Activated CD4-positive, CD25-positive, alpha-beta regulatory T cell treated with anti-CD3 and anti-CD28 coated beads, Interleukin-2, amount 50 U/mL, for 24 hours (primary cell): Measurements from ENCODE around the gene AHI1.

Source experiments
- ATAC-seq, 2 donors: fragments of 150-1000 bp; cut with Tn5 transposase; one replicate each; pipeline ENCODE4 v1.10.0; 2021; ENCODE audit warnings: mild to moderate bottlenecking in 1 of 2, moderate library complexity in 1 of 2

AHI1 gene

DNA sequence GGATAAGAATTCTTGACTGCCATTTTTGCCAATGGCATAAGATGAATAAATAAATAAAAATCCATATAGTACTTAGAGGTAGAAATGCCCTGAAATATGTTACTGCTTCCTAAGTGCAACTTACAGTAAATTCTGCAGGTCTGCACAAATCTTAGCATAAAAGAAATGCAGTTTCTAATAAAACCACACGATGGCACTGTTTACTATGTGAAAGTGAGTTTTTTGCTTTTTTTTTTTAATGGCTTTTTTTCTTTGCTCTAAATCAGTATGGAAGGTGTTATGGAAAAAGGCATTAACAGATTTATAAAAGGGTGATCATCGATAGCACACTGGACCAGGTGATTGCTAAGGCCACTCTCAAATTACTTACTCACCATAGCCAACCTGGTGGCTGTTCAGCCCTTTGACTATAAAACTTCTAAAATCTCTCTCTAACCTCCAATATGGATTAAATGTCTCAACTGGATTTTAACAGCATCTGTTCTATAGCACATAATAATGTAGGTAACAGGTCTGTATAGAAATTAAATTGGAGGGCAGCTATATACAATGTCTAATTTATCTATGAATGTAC lies 45.8 kb downstream of the AHI1 start:
- ATAC-seq: no peak

DNA sequence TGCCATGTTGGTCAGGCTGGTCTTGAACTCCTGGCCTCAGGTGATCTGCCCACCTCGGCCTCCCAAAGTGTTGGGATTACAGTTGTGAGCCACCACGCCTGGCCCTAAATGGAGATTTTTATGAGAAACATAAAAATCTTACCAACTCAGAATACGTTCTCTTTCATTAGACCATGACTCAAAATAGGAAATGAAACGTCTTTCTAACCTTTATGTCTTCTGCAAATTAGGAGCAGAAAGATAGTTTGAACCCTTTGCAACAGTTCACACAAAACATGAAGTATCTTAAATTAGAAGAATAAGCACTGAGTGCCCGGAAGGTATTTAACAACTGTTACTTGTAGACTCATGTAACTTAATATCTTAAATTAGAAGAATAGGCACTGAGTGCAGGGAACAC lies 48.3 kb downstream of the AHI1 start:
- no peak for ATAC-seq

DNA sequence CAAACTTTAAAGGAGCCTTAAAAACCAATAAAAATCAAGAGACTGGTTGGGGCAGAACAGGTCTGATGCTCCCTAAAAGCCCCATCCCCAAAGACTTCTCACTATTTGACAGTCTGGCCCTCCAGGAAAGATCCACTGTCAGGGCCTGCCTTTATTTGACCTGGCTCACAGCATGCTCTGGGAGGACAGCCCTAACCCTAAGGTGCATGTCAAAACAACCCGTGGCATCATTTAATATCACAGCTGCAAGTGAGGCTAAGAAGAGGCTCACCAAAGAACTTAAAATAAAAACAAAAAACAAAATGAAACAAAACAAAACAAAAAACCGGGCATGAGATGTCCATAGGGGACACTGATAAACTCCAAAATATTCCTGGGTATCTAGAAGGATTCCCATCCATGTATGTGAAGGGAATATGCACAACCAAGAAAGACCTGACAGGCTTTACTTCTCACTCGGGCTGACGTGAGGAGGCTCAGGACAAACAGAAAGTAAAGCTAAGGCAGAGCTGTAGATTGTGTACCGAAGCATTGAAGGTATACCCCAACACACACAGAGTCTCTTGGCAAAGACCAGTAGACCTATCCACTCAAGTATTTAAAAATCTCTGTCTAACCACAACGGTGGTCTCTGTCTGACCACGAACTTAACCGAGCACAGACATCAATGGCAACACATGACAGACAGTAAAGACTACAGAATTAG lies 57.3 kb downstream of the AHI1 start:
- no peak for ATAC-seq

DNA sequence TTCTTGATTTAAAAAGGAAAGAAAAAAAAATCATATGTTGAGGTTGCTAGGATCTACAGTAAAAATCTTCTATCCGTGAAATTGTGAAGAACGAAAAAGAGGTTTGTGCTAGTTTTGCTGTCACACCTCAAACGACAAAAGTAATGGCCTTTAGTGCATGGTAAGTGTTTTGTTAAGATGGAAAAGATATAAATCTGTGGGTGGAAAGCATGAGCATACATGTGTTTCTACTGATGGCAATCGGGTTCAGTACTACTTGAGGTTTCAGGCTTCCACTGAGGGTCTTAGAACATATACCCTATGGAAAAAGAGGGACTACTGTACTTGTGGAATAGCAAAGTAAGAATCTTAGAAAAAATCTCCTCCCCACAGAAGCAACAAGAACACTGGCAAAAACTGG lies 58.0 kb downstream of the AHI1 start:
- ATAC-seq: no peak

DNA sequence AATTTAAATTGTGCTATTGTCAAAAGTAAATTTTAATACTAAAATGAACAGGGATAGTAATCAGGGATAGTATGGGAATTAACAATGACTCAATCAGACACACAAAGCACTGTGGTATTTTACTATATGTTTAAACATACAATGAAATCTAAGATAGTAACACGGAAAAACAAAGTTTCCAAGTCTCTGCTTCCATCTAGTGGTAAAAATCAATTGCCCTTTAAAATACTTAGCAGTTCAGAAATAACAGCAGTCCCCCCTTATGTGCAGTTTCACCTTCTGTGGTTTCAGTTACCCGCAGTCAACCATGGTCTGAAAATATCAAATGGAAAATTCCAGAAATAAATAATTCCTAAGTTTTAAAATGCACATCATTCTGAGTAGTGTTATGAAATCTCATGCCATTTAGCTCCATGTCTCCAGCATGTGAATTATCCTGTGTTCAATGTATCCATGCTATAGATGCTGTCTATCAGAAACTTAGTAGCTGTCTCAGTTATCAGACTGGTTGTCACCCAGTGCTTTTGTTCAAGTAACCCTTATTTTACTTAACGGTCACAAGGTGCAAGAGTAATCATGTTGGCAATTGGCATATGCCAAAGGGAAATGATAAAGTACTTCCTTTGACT lies 58.5 kb downstream of the AHI1 start:
- ATAC-seq: peak in 1 of 2 donors; percentile 33

DNA sequence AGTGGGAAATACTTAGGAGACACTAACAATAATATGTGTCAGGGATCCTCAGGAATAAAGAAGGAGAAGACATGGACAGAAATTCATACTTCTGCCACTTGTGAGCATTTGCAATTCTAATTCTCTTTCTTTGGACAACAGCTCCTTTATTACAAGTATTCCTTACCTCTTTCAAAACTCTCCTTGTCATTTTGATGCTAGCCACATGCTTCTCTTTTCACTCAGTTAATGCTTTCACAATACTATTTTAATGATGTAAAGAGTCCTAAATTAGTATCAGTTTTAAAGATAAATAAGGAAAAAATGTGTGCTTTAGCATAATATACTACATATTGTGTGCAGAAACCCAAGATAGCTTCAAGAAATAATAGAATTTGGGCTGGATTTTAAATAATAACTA lies 62.5 kb downstream of the AHI1 start:
- no peak for ATAC-seq

DNA sequence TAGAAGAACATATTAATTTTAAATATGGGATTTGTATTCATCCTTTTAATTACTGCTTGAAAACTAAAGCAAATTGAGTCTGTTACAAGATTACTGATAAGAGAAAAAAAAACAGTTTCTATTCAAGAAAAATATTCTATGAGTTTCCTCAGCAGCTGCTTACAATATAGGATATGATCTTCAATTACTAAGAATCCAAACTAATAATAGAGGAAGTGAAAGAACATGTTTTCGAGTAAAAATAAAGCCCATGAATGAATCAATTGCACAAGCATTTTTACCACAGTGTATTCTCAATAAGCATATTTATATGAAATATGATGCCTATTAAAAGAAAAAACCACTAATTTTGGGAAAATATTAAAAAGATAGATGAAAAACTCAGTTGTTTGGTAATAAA lies 63.4 kb downstream of the AHI1 start:
- ATAC-seq: no peak

DNA sequence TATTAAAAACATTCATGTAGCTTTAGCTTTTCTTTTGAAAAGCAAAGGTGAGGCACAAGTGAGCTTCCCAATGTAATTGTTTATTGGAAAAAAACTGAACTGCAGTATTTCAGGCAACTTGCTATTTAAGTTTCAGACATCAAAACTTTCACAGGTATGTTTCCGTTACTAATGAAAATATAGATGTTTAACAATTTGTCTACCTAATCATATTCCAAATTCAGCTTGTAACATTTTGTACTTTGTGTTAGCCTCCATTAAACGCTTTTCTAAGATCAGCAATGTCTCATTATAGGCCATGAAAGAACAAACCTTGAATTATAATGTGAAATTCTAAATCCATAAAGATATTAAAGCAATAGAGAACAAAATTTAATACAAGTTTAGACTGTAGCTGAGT lies 69.5 kb downstream of the AHI1 start:
- no peak for ATAC-seq

DNA sequence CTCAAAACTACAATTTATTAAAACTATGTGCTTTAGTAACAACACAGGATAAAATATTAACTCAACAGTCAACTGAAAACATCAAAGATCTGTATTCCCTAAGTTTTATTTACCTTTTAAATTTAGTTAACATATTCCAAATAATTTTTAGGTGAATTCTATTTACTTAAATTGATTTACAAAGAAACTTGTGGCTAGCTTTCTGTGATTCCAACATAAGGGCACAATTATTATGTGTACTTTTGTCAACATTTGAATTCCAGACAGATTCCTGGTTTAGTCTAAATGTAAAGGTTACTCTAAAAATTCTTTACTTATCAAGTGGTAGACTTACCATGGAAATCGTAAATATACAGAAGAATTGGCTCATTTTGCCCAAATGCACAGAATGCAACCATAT lies 70.7 kb downstream of the AHI1 start:
- ATAC-seq: no peak

DNA sequence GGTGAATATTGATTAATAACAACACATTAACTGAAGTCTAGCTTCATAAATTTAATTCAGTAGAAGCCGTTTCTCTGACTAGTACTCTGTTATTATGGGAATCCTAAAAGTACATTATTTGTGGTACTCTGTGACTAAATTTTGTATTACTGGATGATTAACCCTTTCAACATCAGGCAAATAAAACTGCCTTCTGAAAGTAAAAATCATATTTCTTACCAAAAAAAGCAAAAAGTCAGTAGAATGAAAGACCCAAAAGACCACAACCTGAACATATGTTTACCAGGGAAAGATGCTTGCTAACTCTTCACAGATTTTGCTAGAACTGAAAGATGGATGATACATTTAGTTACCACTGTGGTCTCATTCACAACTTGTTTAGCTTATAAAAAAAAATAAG lies 73.2 kb downstream of the AHI1 start:
- ATAC-seq: no peak

DNA sequence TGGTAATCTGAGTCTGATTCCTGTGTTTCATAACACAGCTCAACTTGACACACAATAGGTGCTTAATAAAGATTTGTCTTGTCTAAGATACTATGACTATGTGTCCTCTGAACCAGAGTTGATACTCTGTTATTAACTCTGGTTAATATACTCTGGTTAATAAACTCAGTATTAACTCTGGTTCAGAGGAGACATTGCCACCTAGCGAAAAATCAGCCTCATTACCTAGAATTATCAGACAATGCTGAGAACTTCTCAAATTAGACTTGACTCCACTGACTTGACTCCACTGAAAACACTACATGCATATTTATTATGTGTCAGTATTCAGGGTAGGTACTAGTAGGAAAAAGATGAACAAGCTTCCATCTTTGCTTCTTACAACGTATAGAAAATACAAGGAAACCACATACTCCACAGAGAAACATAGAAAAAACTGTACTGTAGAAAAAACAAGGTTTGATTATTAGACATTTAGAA lies 73.9 kb downstream of the AHI1 start:
- ATAC-seq: peak; percentile 65 to 73

DNA sequence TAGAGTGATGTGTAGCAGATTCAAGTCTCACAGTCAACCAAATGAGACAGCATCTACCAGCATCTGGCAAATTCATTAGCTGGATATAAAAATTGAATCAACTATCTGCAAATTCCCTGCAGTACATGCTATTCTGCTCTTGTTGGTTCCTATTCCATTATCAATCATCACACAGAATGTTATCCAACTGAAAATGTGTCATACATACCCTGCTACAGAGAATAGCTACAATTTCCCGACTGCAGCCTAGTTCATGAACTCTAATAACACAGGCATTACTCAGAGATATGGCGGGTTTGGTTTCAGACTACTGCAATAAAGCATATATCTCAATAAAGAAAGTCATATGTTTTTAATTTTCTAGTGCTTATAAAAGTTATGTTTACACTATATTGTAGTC lies 78.4 kb downstream of the AHI1 start:
- no peak for ATAC-seq

DNA sequence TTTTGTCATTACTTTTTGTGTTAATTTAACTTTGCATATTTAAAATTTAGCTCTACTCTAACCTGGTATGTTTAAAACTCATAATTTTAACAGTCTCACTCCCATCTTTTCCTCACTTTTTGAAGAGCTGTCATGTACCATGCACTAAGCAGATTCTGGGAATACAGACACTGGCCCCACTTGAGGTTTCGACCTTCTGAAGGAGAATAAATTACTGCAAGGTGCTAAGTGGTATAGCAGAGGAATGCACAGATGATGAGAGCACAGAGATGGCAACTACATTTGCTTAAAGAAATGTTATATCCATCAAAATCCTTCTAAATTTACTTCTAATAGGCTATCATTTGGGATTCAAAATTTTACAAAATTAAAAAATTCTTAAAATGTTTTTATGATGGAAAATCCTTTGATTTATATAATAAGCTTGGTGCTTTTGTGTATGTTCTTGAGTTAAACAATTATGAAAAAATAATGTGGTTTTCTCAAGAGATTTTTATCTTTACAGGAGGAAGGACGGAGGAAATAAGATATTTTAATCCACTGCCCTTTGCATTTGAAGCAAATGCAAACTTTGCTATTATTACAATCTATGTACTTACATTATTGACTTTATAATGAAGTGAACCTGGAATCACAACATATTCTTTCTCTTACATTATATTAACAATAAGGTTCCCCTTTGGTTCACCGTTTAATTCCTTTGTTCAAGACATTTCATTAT lies 79.3 kb downstream of the AHI1 start:
- no peak for ATAC-seq

DNA sequence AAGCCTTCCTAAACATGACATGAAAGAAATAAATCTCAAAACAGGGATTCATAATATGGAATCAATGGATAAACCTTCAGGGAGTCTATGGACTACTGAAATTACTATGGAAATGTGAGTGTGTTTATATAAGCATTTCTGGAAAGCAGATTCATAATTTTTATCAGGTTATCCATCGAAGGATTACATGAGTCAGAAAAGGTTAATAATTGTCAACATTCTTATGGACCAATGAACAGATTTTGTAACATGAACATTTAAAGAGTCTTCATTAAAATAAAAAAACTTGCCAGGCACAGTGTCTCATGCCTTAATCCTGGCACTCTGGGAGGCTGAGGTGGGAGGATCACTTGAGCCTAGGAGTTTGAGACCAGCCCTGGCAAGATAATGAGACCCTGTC lies 84.8 kb downstream of the AHI1 start:
- no peak for ATAC-seq

DNA sequence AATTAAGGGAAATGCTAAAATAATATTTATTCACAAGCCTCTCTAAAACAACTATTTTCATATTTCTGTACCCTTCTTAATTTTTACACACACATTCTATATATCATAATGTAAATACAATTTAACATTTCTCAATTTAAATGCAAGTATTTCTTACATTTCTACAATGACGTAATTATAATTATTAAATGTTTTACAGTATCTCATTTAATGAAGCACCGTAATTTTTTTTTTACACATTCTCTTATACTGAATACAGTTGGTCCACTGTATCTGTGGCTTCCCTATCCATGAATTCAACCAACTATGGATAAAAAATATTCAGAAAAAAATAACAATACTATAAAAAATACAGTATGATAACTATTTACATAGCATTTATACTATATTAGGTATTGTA lies 85.7 kb downstream of the AHI1 start:
- no peak for ATAC-seq

DNA sequence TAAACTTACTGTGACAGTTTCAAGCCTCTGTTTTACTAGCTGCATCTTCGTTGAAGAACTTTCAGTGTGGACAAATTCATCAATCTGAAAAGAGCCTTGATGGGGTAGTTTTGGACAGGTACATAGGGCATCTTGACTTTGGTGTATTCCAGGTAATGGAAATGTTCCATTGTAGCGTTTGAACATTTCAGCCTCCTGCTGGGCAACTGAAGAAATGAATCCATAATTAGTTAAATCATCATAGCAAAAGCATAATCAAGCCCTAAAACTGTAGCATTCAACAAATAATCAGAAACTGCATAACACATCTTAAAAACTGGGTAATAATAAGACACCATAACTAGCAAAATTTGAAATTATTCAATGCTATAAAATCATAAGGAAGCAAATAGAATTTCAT lies 86.2 kb downstream of the AHI1 start:
- no peak for ATAC-seq

DNA sequence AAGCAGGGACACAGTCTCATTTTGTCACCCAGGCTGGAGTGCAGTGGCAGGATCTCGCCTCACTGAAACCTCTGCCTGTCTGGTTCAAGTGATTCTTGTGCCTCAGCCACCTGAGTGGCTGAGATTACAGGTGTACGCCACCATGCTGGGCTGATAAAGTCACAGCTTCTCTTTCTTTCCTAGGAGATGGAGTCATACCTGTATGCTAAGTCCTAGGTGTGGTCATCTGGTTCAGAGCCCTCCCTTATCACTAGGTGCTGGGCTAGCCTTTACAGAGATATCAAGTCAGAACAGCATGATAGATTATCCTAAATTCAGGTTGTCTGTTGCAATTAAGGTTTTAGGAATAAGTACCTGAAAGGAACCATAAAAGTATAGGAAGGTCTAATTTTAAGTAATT lies 86.7 kb downstream of the AHI1 start:
- no peak for ATAC-seq

DNA sequence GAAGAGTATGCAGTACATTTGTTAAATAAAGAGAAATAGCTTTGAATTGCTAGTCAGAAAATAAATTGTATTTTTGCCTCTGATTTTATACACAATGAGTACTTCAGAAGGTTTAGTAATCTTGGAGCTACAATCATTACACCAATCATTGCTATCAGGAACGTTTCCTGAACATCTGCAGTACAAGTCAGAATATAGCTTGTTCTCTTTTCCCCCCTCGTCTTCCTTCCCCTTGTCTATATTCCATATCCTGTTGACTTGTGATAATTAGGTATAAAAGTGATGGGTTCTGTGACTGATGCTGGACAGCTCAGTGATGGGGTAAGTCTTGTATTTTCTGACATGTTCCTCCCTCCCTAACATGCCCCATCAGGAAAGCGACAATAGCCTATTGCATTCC lies 94.0 kb downstream of the AHI1 start:
- ATAC-seq: no peak

DNA sequence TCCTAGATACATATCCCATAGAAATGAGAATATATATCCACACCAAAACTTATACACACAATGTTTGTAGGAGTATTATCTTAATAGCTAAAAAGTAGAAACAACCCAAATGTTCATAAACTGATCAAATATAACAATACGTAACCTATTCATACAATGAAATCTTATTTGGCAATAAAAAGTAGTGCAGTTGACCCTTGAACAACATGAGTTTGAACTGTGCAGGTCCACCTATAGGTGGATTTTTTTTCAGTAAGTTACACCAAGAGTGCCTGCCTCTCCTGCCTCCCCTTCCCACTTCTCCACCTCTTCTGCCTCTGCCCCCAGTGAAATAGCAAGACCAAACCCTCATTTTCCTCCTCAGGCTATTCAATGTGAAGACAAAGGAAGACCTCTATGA lies 95.2 kb downstream of the AHI1 start:
- ATAC-seq: no peak

DNA sequence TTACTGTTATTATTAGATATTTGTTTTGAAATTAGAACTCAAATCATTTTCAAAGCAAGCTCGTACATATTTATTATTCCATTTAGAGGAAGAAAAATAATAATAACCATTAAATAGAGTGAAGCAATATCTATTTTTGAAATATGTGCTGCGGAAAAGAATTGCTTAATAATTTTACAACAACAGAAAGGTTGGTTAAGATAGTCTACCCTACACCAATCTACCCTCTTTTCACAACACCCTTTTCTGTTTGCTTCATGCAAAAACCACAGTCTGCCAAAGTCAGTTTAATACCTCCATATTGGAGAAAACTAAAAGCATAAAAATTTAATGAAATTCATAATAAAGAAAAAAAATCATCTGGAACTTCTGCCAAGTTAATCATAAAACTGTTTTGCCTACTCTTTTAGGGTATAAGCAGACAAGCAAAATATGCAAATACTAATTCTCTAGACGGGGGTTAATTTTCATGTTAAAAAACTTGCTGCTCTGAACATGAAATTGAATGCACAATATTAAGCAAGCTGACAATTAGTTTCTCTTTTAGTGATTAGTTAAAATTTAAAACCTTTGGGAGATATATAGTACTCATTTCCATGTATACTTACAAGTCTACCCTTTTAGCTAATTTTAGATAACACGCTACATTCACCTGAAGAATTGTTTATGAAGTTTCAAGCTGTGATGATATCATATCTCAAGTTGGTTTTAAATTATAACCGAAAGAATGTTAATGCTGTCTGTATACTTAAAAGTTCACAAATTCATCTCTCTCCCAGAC lies 100.2 kb downstream of the AHI1 start:
- ATAC-seq: no peak

DNA sequence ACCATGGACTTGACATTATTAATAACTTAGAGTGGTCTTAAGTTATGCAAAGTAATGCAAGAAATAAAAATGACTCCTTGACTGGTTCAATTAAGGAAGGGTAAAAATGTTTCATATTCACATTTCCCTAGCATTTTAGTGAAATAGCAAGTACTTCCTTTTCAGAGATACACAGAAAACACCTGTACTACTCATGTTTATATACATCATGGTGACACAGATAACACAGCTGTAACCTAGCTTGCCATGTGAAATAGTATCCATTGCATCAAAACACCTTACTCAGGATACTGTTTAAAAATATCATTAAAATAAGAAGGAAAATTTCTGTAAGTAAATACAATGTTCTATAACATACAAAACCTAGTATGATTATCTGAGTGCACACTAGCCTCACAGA lies 102.4 kb downstream of the AHI1 start:
- ATAC-seq: no peak

DNA sequence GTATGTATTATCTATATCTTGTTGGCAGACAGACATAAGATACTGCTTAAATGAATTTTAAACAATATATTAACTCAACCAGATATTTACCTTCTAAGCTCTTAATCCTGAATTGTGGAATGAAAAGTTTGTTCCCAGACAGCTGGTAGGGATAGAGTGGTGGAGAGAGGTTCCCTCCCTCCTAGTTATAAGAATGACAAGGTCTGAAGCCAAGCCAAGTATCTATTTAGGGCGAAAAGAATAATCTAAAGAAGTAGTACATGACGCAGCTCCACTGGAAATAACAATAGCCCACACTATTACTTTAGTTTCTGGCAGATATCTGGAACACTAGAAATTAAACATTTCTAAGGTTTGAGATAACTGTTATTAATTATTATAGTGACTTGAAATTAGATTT lies 104.3 kb downstream of the AHI1 start:
- no peak for ATAC-seq

DNA sequence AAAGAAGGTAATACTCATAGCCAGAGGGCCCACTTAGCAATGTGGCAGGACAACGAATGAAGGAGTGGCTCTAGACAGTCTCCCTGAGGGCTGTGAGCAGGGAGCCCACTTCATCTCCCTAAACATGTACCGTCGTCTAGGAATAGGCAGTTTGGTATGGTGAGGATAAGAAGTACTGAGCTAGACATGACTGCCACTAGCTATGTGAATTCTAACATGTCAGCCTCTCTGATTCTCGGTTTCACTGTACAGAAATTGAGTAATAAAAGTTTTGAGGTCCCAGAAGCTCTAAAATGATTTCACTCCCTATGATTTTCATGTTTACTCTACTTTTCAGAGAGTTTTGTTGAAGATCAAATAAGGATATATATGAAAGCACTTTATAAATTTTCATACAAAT lies 107.1 kb downstream of the AHI1 start:
- ATAC-seq: no peak
